ENCODE results near the gene CARD14.
"Not testable (repeated sequence)": the region's sequence is repeated elsewhere in the genome, so short reads cannot be mapped to it uniquely, and the experiment has no call there.

The CARD14 gene

DNA sequence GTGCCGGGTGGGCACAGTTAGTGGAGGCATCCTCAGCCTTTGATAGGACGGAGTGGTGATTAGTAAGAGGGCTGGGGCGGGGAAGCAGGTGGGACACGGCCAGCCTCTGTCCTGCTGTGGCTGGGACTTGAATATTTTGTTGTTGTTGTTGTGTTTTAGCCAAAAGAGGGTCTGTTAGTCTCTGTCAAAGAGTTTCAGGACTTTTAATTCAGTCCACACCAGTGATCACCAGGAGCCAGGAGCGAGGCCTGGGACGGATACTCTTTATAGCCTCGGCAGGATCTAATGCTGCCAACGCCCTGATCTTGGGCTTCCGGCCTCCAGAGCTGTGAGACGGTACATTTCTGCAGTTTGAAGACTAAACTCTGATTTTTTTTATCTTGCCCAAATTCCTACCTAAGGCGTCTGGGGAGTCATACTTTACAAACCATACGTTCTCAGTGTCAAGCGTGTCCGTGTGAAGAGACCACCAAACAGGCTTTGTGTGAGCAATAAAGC lies 87.9 kb downstream of the CARD14 start:
- DNase-seq = no peak

GRCh38 chr17:80258296-80258695 lies 88.5 kb downstream of the CARD14 start:
- DNase-seq = not testable (repeated sequence)
